ENCODE measurements around the gene ADARB2.

DNA sequence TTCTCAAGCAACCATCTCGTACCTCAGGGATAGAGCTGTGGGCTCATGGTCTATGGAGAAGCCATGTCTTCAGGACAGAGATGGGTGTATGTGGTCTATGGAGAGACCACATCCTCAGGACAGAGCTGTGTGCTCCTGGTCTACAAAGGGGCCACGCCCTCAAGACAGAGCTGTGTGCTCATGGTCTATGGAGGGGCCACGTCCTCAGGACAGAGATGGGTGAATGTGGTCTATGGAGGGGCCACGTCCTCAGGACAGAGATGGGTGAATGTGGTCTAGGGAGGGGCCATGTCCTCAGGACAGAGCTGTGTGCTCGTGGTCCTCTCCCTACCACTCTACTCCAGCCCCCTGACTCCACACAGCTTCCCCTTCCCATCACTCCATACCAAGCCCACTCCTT, 563.3 kb downstream of the ADARB2 start:
- no peak for TF ChIP-seq EZH2 (IDR thresholded peaks at IDR 0.05; ENCODE audit: insufficient read depth, poor library complexity, severe bottlenecking)
- no peak for TF ChIP-seq EZH2phosphoT487 (IDR thresholded peaks at IDR 0.05; ENCODE audit: insufficient read depth, low read depth)
